Hepatic stellate cell (primary cell): ENCODE results near the gene SETBP1.

Experiments used
- DNase-seq: peaks from one replicate; pipeline ENCODE4 v3.0.0; 2011; ENCODE audit warnings: low spot score

Gene SETBP1

DNA sequence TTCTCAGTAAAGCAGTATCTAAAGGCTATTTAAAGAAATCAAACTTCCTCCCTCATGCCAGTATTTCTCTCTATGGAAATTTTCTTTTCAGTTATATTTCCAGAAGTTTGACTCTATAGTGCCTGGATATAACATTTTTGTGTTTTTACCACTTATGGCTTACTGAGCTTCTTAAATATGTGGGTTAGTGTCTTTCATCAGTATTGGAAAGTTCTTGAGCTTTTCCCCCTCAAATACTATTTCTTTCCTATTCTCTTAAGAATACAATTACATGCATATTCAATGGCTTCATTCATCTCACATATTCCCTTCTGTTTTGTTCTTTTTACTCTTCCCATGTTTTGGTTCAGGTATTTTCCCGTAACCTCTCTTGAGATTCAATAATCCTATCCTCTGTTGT lies 432.0 kb downstream of the SETBP1 start:
- DNase-seq: no peak

- DNase-seq: no peak
Observed at GRCh38 chr18:45116116-45116515, 435.4 kb downstream of the SETBP1 start.
